Measurements from ENCODE around the gene NUDT3.
"Not testable (repeated sequence)": the region's sequence is repeated elsewhere in the genome, so short reads cannot be mapped to it uniquely, and the experiment has no call there.

The NUDT3 gene

GRCh38 chr6:34340394-34340793 lies 52.1 kb downstream of the NUDT3 start:
- no peak for DNase-seq

- no peak for DNase-seq
Observed at GRCh38 chr6:34339971-34340370, 52.5 kb downstream of the NUDT3 start.

- no peak for DNase-seq
Observed at GRCh38 chr6:34339432-34339831, 53.0 kb downstream of the NUDT3 start.

GRCh38 chr6:34338811-34339210 lies 53.7 kb downstream of the NUDT3 start:
- no peak for DNase-seq

- no peak for DNase-seq
Observed at GRCh38 chr6:34338377-34338776, 54.1 kb downstream of the NUDT3 start.

GRCh38 chr6:34334796-34335416 lies 57.6 kb downstream of the NUDT3 start:
- DNase-seq: no peak

- DNase-seq: no peak
Observed at GRCh38 chr6:34333858-34334257, 58.6 kb downstream of the NUDT3 start.

GRCh38 chr6:34332251-34333198 lies 59.9 kb downstream of the NUDT3 start:
- no peak for DNase-seq

GRCh38 chr6:34331371-34332050 lies 61.0 kb downstream of the NUDT3 start:
- no peak for DNase-seq

GRCh38 chr6:34329814-34330213 lies 62.7 kb downstream of the NUDT3 start:
- not testable (repeated sequence) for DNase-seq

- DNase-seq: no peak
Observed at GRCh38 chr6:34328969-34329368, 63.5 kb downstream of the NUDT3 start.

GRCh38 chr6:34327313-34328205 lies 64.9 kb downstream of the NUDT3 start:
- not testable (repeated sequence) for DNase-seq

- DNase-seq: no peak
Observed at GRCh38 chr6:34325633-34326032, 66.8 kb downstream of the NUDT3 start.

- no peak for DNase-seq
Observed at GRCh38 chr6:34324738-34325444, 67.6 kb downstream of the NUDT3 start.

- not testable (repeated sequence) for DNase-seq
Observed at GRCh38 chr6:34324221-34324620, 68.2 kb downstream of the NUDT3 start.

GRCh38 chr6:34323300-34323699 lies 69.2 kb downstream of the NUDT3 start:
- DNase-seq: no peak

- no peak for DNase-seq
Observed at GRCh38 chr6:34322732-34323131, 69.7 kb downstream of the NUDT3 start.

GRCh38 chr6:34321821-34322220 lies 70.6 kb downstream of the NUDT3 start:
- DNase-seq: no peak

GRCh38 chr6:34319471-34319885 lies 73.0 kb downstream of the NUDT3 start:
- no peak for DNase-seq

GRCh38 chr6:34318499-34319470 lies 73.7 kb downstream of the NUDT3 start:
- no peak for DNase-seq
